H1 (cell line): ENCODE measurements around the gene ZNF487. TPM values are rescaled to one million over a fixed set of nuclear protein-coding genes. Genes with fewer than 3 reads are reported as not detected.

Experiments used
- CHD2 ChIP-seq: IDR thresholded peaks from 2 replicates; pipeline ENCODE4 v1.6.1; 2012; ENCODE audit warnings: low read length, improper control_type of control experiment
- CHD7 ChIP-seq: fragments of 300-600 bp; sonication (generic); IDR thresholded peaks from 2 replicates; pipeline ENCODE4 v1.7.1; 2012; ENCODE audit warnings: low read length, moderate library complexity, mild to moderate bottlenecking, inconsistent platforms; ENCODE audit not compliant: insufficient replicate concordance
- HDAC2 ChIP-seq, 2 experiments: fragments of 300-600 bp in 1 of 2; sonication (generic) in 1 of 2; IDR thresholded peaks; 2 replicates each; pipeline ENCODE4 v1.6.1; 2011 to 2012; ENCODE audit warnings: low read depth in 2 of 2, low read length in 2 of 2, mild to moderate bottlenecking in 2 of 2, moderate library complexity in 2 of 2, borderline replicate concordance in 1 of 2, inconsistent platforms in 1 of 2
- JUND ChIP-seq: IDR thresholded peaks from 2 replicates; pipeline ENCODE4 v1.6.1; 2011; ENCODE audit warnings: mild to moderate bottlenecking, improper control_type of control experiment, low read length
- PHF8 ChIP-seq: fragments of 200-600 bp; sonication (generic); conservative IDR thresholded peaks from 2 replicates; pipeline ENCODE4 v1.7.1; 2012; ENCODE audit warnings: low read depth, mild to moderate bottlenecking, inconsistent platforms, low read length, moderate library complexity
- POU5F1 ChIP-seq: IDR thresholded peaks from 2 replicates; pipeline ENCODE4 v1.6.1; 2011; ENCODE audit warnings: low read depth, mild to moderate bottlenecking, low read length, moderate library complexity
- RAD21 ChIP-seq, 2 experiments: IDR thresholded peaks in 1 of 2; conservative IDR thresholded peaks in 1 of 2; 2 replicates each; pipeline ENCODE4 v1.6.1; 2011; ENCODE audit warnings: low read depth in 2 of 2, low read length in 2 of 2, improper control_type of control experiment in 1 of 2, inconsistent platforms in 1 of 2, mild to moderate bottlenecking in 1 of 2, moderate library complexity in 1 of 2
- SIN3A ChIP-seq, 2 experiments: IDR thresholded peaks in 1 of 2; conservative IDR thresholded peaks in 1 of 2; 2 replicates each; pipeline ENCODE4 v1.6.1; 2011 to 2012; ENCODE audit warnings: low read length in 2 of 2, improper control_type of control experiment in 1 of 2, low read depth in 1 of 2, mild to moderate bottlenecking in 1 of 2
- SP1 ChIP-seq: IDR thresholded peaks from 2 replicates; pipeline ENCODE4 v1.6.1; 2011; ENCODE audit warnings: low read depth, low read length
- polyA plus RNA-seq, 7 experiments: library from polyadenylated mRNA; depleted of rRNA in 3 of 7; stranded (reverse) in 5 of 7; unstranded in 2 of 7; fragments of >200 nt in 5 of 7; fragments of 200-250 nt in 2 of 7; gene quantifications; 1 replicate in 5 of 7; 2 replicates in 1 of 7; 4 replicates in 1 of 7; pipeline versions ENCODE4 v1.2.1 to v1.2.3, GENCODE V29; 2011 to 2013; ENCODE audit warnings: missing spikeins in 2 of 7, mixed read lengths in 2 of 7
- total RNA-seq: library from RNA; stranded (reverse); fragmentation: NEBNext Ultra II Directional; extraction: Animal tissue kit (Norgen Biotek cat#: 25700); gene quantifications from 2 replicates; pipeline ENCODE4 v1.2.1, GENCODE V29; 2021

Gene ZNF487
- total and polyA plus RNA-seq, 2 of the 8 experiments (the other 6 are each of a cell fraction or from before 2014, with no cell fraction given): 1.9 to 2.5 TPM

GRCh38 chr10:43407576-43408330 is 29.2 kb upstream of the ZNF487 start (continued):
- TF ChIP-seq CHD7 (no peak), JUND (no peak), HDAC2 (IDR thresholded peaks at IDR 0.05; ENCODE audit: borderline replicate concordance in 1 of 2, low read depth in 2 of 2, low read length in 2 of 2) (peak in 1 of 2 experiments; percentile 27; a peak in 2 of 4 replicates), SP1 (no peak), SIN3A (conservative IDR thresholded peaks at IDR 0.05 in 1 of 2, IDR thresholded peaks at IDR 0.05 in 1 of 2; ENCODE audit: low read depth in 1 of 2, low read length in 2 of 2) (peak; percentile 27 to 68; a peak in 2 of 4 replicates), PHF8 (peak; percentile 37; the same call in 1 of the 2 replicates), CHD2 (no peak), POU5F1 (no peak), RAD21 (IDR thresholded peaks at IDR 0.05 in 1 of 2, conservative IDR thresholded peaks at IDR 0.05 in 1 of 2; ENCODE audit: low read depth in 2 of 2, low read length in 2 of 2) (no peak; a peak in 1 of 4 replicates)
